Breast epithelium (tissue), 3 donors: ENCODE results near the gene RIC8B.

Experiments
- POLR2A ChIP-seq: fragments of 450-650 bp; IDR thresholded peaks from one replicate; pipeline ENCODE4 v1.6.1; 2016; ENCODE audit warnings: antibody characterized with exemption, mild to moderate bottlenecking, moderate library complexity
- TF ChIP-seq, protein P1 (sequence below), 3 donors: fragments of 450-650 bp; IDR thresholded peaks; one replicate each; pipeline ENCODE4 v1.5.1; 2016 to 2017; ENCODE audit warnings: antibody characterized with exemption in 3 of 3, mild to moderate bottlenecking in 3 of 3, moderate library complexity in 3 of 3

GRCh38 chr12:106847861-106848260 lies 73.4 kb downstream of the RIC8B start:
- TF ChIP-seq, protein P1, sequence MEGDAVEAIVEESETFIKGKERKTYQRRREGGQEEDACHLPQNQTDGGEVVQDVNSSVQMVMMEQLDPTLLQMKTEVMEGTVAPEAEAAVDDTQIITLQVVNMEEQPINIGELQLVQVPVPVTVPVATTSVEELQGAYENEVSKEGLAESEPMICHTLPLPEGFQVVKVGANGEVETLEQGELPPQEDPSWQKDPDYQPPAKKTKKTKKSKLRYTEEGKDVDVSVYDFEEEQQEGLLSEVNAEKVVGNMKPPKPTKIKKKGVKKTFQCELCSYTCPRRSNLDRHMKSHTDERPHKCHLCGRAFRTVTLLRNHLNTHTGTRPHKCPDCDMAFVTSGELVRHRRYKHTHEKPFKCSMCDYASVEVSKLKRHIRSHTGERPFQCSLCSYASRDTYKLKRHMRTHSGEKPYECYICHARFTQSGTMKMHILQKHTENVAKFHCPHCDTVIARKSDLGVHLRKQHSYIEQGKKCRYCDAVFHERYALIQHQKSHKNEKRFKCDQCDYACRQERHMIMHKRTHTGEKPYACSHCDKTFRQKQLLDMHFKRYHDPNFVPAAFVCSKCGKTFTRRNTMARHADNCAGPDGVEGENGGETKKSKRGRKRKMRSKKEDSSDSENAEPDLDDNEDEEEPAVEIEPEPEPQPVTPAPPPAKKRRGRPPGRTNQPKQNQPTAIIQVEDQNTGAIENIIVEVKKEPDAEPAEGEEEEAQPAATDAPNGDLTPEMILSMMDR (IDR thresholded peaks at IDR 0.05), result no peak
- no peak for TF ChIP-seq POLR2A
